K562 (cell line): Measurements from ENCODE around the gene CLNK. TPM values are rescaled to one million over a fixed set of nuclear protein-coding genes. Genes with fewer than 3 reads are reported as not detected.

Source experiments
- BCOR ChIP-seq: fragments of 450-650 bp; IDR thresholded peaks from 2 replicates; pipeline ENCODE4 v1.6.1; 2016
- CBFB ChIP-seq: sonication (generic); formaldehyde crosslinking; IDR thresholded peaks from 2 replicates; pipeline ENCODE4 v1.4.0; 2020; ENCODE audit warnings: mild to moderate bottlenecking, missing genetic modification reagents
- EP300 ChIP-seq: IDR thresholded peaks from 2 replicates; pipeline ENCODE4 v1.6.1; 2012; ENCODE audit warnings: low read length, improper control_type of control experiment
- FOXA3 ChIP-seq, 2 experiments: fragments of 450-650 bp in 1 of 2; sonication (generic) in 1 of 2; formaldehyde crosslinking; IDR thresholded peaks in 1 of 2; conservative IDR thresholded peaks in 1 of 2; 2 replicates each; pipeline versions ENCODE4 v1.4.0 to v1.8.0; 2020 to 2022; ENCODE audit warnings: mild to moderate bottlenecking in 2 of 2, missing genetic modification reagents in 1 of 2
- GABPA ChIP-seq: fragments of 200-800 bp; sonication (Bioruptor generic); conservative IDR thresholded peaks from 2 replicates; pipeline ENCODE4 v1.6.1; 2016; ENCODE audit warnings: low read depth, missing genetic modification characterization, missing compliant biosample characterization
- GABPB2 ChIP-seq: fragments of 250-450 bp; sonication (Bioruptor Pico); conservative IDR thresholded peaks from 2 replicates; pipeline ENCODE4 v1.5.1; 2021; ENCODE audit warnings: mild to moderate bottlenecking
- HSF4 ChIP-seq: fragments of 250-450 bp; sonication (Bioruptor Pico); IDR thresholded peaks from 2 replicates; pipeline ENCODE4 v2.1.2; 2022; ENCODE audit warnings: mild to moderate bottlenecking, moderate library complexity, borderline replicate concordance
- KAT2B ChIP-seq: IDR thresholded peaks from one replicate; pipeline ENCODE4 v1.6.1; 2012; ENCODE audit warnings: low read depth, mild to moderate bottlenecking, control low read depth, inconsistent platforms, low read length, moderate library complexity
- KDM2B ChIP-seq: fragments of 250-450 bp; sonication (Bioruptor Pico); IDR thresholded peaks from 2 replicates; pipeline ENCODE4 v1.8.0; 2021; ENCODE audit warnings: mild to moderate bottlenecking, moderate library complexity
- PREB ChIP-seq: sonication (generic); formaldehyde crosslinking; IDR thresholded peaks from 2 replicates; pipeline ENCODE4 v1.8.1; 2023; ENCODE audit warnings: mild to moderate bottlenecking, missing genetic modification reagents
- PTRF ChIP-seq: fragments of 450-650 bp; IDR thresholded peaks from 2 replicates; pipeline ENCODE4 v1.6.1; 2016; ENCODE audit warnings: mild to moderate bottlenecking, missing genetic modification characterization, missing compliant biosample characterization
- RFX5 ChIP-seq: IDR thresholded peaks from 2 replicates; pipeline ENCODE4 v1.6.1; 2011; ENCODE audit warnings: low read depth, mild to moderate bottlenecking, improper control_type of control experiment, low read length
- SP2 ChIP-seq: IDR thresholded peaks from 2 replicates; pipeline ENCODE4 v1.6.1; 2011; ENCODE audit warnings: mild to moderate bottlenecking, low read depth, low read length, moderate library complexity; ENCODE audit not compliant: poor library complexity, severe bottlenecking; ENCODE audit errors: extremely low read depth
- SREBF2 ChIP-seq: sonication (generic); formaldehyde crosslinking; IDR thresholded peaks from 2 replicates; pipeline ENCODE4 v1.4.0; 2020; ENCODE audit warnings: mild to moderate bottlenecking, missing genetic modification reagents
- TFE3 ChIP-seq: fragments of 450-650 bp; formaldehyde crosslinking; IDR thresholded peaks from 2 replicates; pipeline ENCODE4 v1.4.0; 2020; ENCODE audit warnings: mild to moderate bottlenecking, mixed read lengths
- THRAP3 ChIP-seq: fragments of 450-650 bp; IDR thresholded peaks from 2 replicates; pipeline ENCODE4 v1.6.1; 2016; ENCODE audit warnings: mild to moderate bottlenecking, inconsistent platforms, borderline replicate concordance
- ZBTB34 ChIP-seq: fragments of 250-450 bp; sonication (Bioruptor Pico); IDR thresholded peaks from 2 replicates; pipeline ENCODE4 v1.8.0; 2021; ENCODE audit warnings: mild to moderate bottlenecking, moderate library complexity
- ZFP36 ChIP-seq: fragments of 150-350 bp; IDR thresholded peaks from 2 replicates; pipeline ENCODE4 v1.6.1; 2018; ENCODE audit warnings: low read length, low read depth; ENCODE audit not compliant: partially characterized antibody
- ZHX1 ChIP-seq: fragments of 150-350 bp; conservative IDR thresholded peaks from 2 replicates; pipeline ENCODE4 v1.6.1; 2014; ENCODE audit warnings: low read length
- polyA plus RNA-seq, 8 experiments: library from polyadenylated mRNA; depleted of rRNA in 4 of 8; stranded (reverse) in 5 of 8; unstranded in 3 of 8; fragments of >200 nt; fragmentation: Nextera tagmentation in 2 of 8; fragmentation: Illumina TruSeq in 1 of 8; extraction: Ambion mirVana in 2 of 8; extraction: Trizol in 1 of 8; gene quantifications; 2 replicates each; pipeline versions ENCODE4 v1.2.1 to v1.2.3, GENCODE V29; 2011 to 2014; ENCODE audit warnings: inconsistent platforms in 1 of 8, missing spikeins in 1 of 8
- total RNA-seq, 7 experiments: library from RNA; depleted of rRNA in 6 of 7; stranded (reverse); fragments of >200 nt in 6 of 7; fragmentation: Illumina TruSeq in 2 of 7; extraction: Trizol in 2 of 7; gene quantifications; 2 replicates each; pipeline versions ENCODE4 v1.2.1 to v1.2.3, GENCODE V29; 2011 to 2021; ENCODE audit warnings: low replicate concordance in 1 of 7

CLNK gene
- total and polyA plus RNA-seq, 9 of the 15 experiments (the other 6 are each of a cell fraction or from before 2014, with no cell fraction given), result not detected

- TF ChIP-seq SP2 (no peak), ZBTB34 (CRISPR knock-in tag) (no peak), GABPB2 (no peak), CBFB (CRISPR knock-in tag) (no peak), HSF4 (CRISPR knock-in tag) (no peak), KDM2B (CRISPR knock-in tag) (no peak), PTRF (no peak), KAT2B (no peak), SREBF2 (CRISPR knock-in tag) (no peak), THRAP3 (no peak), FOXA3 (CRISPR knock-in tag; conservative IDR thresholded peaks at IDR 0.05 in 1 of 2, IDR thresholded peaks at IDR 0.05 in 1 of 2) (no peak), BCOR (no peak), ZFP36 (no peak), PREB (CRISPR knock-in tag) (no peak), RFX5 (no peak), ZHX1 (no peak), EP300 (no peak), TFE3 (CRISPR knock-in tag) (no peak), GABPA (tag) (peak; percentile 82)
These were observed 227.8 kb downstream of the CLNK start (continued) for GRCh38 chr4:10456595-10457254.
